GM12873 (cell line): ENCODE measurements around the gene SLC16A3.

ENCODE experiments used
- TF ChIP-seq, protein P1 (sequence below): IDR thresholded peaks from 2 replicates; pipeline ENCODE4 v1.5.1; 2012; ENCODE audit warnings: low read depth, mild to moderate bottlenecking, moderate library complexity, low read length, control low read depth; ENCODE audit not compliant: insufficient read depth; ENCODE audit errors: missing control alignments

SLC16A3 gene

DNA sequence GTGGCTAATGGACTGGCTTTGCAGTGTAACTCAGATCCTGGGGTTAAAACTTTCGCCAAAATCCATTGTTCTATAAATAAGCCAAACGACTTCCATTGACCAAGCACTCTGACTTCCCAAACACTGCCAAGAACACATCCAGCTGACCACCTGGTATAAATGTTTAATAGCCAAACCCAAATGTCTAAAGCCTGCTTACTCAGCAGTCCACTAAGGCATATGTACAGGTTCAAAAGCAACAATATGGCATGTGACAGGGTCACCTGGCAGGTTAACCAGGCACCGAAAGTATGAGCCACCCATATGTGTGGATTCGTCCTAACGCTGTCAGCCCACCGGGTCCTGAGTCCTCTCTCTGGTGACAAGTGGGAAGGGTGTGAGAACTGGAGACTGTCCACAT is 42.6 kb downstream of the SLC16A3 start:
- TF ChIP-seq, protein P1, sequence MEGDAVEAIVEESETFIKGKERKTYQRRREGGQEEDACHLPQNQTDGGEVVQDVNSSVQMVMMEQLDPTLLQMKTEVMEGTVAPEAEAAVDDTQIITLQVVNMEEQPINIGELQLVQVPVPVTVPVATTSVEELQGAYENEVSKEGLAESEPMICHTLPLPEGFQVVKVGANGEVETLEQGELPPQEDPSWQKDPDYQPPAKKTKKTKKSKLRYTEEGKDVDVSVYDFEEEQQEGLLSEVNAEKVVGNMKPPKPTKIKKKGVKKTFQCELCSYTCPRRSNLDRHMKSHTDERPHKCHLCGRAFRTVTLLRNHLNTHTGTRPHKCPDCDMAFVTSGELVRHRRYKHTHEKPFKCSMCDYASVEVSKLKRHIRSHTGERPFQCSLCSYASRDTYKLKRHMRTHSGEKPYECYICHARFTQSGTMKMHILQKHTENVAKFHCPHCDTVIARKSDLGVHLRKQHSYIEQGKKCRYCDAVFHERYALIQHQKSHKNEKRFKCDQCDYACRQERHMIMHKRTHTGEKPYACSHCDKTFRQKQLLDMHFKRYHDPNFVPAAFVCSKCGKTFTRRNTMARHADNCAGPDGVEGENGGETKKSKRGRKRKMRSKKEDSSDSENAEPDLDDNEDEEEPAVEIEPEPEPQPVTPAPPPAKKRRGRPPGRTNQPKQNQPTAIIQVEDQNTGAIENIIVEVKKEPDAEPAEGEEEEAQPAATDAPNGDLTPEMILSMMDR, result no peak

DNA sequence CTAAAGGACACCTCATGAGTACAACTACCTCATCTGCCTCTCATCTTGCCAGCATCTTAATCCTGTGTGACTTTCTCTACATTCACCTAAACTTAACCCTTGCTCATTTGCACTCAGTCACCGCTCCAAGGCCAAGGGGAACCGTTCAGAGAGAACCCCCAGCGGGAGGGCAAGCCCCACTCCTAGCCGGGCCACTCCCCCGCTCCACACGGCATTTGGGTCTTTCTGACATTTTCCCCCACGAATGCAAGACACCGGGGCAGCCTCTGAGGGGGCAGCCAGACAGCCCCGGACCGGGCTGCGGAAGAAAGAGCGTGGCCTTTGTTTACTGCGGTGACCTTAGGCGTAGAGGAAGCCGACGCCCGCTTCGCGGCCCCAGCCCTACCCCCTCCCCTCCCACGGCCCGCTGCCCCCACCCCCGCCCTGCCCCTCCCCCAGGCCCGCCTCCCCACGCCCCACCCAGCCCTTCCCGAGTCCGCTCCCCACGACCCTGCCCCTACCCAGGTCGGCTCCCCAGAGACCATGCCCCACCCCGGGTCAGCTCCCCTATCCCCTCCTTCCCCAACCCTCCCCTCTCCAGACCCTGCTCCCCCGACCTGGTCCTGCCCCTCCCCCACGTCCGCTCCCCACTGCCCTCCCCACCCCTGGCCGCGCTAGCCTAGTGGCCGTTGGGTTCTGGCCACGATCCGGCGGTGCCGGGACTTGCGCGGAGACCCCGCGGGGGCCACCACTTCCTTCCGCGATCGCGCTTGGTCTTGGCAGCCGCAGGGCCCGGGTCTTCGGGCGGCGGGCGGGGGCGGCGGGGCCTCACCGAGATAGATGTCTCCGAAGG is 43.9 kb downstream of the SLC16A3 start:
- TF ChIP-seq, protein P1, result no peak

DNA sequence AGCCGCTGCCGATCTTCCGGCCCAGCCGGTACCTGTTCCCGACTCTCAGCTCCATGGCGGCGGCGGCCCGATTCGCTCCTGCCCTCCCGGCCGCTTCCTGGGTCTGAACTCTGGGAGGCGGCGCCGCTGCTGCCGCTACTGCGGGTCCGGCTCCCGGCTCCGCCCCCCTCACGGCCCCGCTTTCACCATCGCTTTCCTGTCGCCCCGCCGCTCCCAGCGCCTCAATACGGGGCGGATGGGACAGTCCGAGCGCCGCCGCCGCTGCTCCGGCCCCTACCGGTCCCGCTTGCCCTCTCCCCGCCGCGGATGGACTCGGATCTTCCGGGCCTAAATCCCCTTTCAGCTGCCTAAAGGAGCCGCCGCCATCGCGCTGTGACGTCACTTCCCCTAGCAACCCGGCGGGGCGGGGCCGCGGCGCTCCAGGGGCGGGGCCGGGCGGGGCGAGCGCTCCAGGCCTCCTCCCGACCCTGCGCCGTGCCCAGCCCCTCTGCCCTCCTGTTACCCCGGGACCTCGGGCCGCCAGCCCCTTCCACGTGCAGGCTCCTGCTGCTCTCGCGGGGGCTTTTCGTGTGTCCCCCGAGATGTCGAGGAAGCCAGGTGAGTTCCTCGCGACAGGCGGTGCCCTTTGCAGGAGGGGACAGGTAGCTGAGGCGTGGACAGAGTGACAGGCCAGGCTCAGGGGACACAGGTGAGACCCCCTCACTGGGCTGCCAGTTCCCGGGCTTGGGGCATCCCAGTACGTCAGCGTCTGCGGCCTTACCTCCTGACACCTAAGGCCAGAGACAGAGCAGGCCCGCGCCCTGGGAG is 44.7 kb downstream of the SLC16A3 start, which contains the start of gene CSNK1D:
CSNK1D (minus strand) TSS at position 374 of the 807 bp plus-strand sequence; CDS start at position 55, 319 bp downstream.
- TF ChIP-seq, protein P1, result no peak

DNA sequence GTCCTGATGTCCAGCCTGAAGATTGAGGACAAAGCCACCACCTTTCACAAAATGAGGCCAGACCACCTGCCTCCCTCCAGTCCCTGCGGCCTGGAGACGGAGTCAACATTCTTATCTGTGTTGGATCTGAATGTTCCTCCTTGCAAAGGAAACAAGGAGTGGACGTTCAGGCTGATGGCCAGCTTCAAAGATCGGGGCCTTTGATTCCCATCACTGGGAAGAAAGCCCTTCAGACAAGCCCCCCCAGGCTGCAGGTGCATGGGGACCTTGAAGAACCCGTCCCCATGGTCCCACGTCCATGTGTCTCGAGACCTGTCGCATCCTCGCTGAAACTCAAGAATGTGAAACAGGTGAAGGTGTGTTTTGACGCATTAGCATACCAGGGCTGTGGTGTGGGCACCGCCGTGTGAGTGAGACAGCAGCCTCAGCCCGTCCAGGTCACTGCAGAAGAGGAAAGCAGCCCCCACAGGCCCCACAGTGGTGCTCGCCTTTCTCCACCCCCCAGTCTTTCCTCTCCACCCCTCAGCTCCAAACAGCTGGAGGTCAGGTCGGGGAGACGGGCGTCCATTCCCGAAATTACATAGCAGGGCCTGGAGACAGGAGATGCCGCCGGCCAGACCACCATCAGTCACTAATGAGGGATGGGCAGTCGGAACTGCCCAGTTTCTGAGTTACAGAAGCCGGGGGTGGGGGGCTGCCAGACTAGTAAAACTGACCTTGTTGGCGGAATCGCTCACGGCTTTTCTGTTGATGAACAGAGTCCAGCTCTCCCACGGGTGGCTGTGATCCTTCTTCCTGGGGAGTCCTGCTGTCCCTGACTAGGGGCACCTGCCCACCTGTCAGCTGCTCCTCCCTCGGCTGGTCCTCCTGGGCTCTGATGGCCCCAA is 45.5 kb downstream of the SLC16A3 start:
- TF ChIP-seq, protein P1, result no peak

DNA sequence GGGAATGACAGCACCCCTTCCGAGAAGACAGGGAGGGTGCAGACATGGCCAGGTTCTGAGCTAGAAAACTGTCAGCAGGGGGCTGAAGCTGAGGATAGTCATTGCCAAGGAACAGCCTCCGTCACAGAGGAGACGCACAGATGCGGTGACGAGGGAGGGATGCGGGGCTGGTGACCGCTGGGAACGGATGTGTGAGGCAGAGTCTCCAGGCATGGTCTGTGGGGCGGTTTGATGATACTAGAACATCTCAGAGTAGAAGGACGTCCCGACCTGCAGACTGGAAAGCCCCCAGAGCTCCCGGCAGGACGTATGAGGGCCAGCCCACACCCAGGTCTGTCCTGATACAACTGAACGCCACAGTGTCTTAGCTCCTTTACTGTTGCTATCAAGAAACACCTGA is 46.5 kb downstream of the SLC16A3 start:
- TF ChIP-seq, protein P1, result no peak

DNA sequence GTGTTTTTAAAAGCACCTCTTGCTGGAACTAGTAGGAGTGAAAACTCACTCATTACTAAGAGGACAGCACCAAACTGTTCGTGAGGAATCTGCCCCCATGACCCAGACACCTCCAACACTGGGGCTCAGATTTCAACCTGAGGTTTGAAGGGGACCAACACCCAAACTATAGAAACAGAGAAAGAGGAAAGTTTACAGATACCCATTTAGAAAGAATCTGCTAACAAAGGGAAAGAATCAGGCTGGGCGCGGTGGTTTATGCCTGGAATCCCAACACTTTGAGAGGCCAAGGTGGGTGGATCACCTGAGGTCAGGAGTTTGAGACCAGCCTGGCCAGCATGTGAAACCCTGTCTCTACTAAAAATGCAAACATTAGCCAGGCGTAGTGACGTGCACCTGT is 48.1 kb downstream of the SLC16A3 start:
- TF ChIP-seq, protein P1, result no peak
